Thymus (tissue), 11 donors: ENCODE data around the gene HOXC9. TPM values are rescaled to one million over a fixed set of nuclear protein-coding genes. Genes with fewer than 3 reads are reported as not detected.
A peak's percentile ranks its signal among the peaks of the same experiment; 100 is the strongest.

Source experiments
- DNase-seq, 9 donors: peaks; one replicate each; pipeline ENCODE4 v3.0.0-alpha.2; 2013; ENCODE audit warnings: low spot score in 9 of 9, low read depth in 6 of 9, missing footprints in 1 of 9
- H3K27ac ChIP-seq, 2 donors: one replicate each; pipeline ENCODE4 v1.5.1; 2013; ENCODE audit warnings: control low read depth in 1 of 2, low read depth in 1 of 2, low read length in 1 of 2, mild to moderate bottlenecking in 1 of 2, moderate library complexity in 1 of 2
- H3K27me3 ChIP-seq, 2 donors: one replicate each; pipeline ENCODE4 v1.5.1; 2013; ENCODE audit warnings: low read length in 1 of 2; ENCODE audit not compliant: control insufficient read depth in 2 of 2, insufficient read depth in 1 of 2
- H3K36me3 ChIP-seq, 2 donors: one replicate each; pipeline ENCODE4 v1.5.1; 2013; ENCODE audit warnings: low read length in 1 of 2, mild to moderate bottlenecking in 1 of 2, moderate library complexity in 1 of 2; ENCODE audit not compliant: control insufficient read depth in 2 of 2, insufficient read depth in 2 of 2
- H3K4me1 ChIP-seq, 2 donors: one replicate each; pipeline ENCODE4 v1.5.1; 2013; ENCODE audit warnings: low read length in 2 of 2; ENCODE audit not compliant: control insufficient read depth in 2 of 2, insufficient read depth in 2 of 2
- H3K4me3 ChIP-seq, 2 donors: one replicate each; pipeline ENCODE4 v1.5.1; 2013; ENCODE audit warnings: low read length in 2 of 2, control low read depth in 1 of 2, mild to moderate bottlenecking in 1 of 2
- H3K9me3 ChIP-seq, 2 donors: one replicate each; pipeline ENCODE4 v1.5.1; 2013; ENCODE audit warnings: low read length in 1 of 2, mild to moderate bottlenecking in 1 of 2; ENCODE audit not compliant: control insufficient read depth in 2 of 2, insufficient read depth in 1 of 2
- WGBS: extraction: QIAGEN DNeasy Blood & Tissue Kit; methylation state at CpG from one replicate; pipeline ENCODE4 v1.1.7; 2013; 5-methylcytosine and 5-hydroxymethylcytosine counted together
- polyA plus RNA-seq: library from polyadenylated mRNA; stranded (reverse); fragments of 200-250 nt; gene quantifications from one replicate; pipeline ENCODE4 v1.2.3, GENCODE V29; 2013
- total RNA-seq: library from RNA; stranded (reverse); fragments of 120-200 nt; gene quantifications from one replicate; pipeline ENCODE4 v1.2.4, GENCODE V29; 2013
- donor health status: healthy.

The HOXC9 gene
- total and polyA plus RNA-seq, 2 donors: 0.09 to 0.43 TPM

DNA sequence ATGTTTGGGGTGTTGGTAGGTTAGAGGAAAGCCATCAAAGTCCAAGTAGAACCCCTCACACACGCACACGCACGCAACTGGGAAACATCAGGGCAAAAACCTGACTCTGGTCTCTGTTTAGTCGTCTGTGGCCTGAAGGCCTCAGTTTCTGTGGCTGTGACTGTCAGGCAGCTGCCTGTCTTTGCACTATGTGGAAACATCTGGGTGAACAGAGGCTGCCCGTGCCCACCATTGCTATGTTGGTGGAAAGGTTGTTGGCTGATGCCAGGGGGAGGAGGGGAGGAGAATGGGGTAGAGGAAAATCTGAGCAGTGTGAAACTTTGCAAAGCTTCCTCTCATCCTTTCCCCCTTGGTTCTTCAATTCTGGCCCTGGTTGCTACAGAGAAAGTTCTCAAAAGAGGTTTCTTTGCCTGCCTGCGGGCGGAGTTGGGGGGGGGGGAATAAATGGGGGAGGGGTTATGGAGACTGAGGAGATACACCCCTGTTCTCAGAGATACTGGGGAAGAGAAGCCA is 7.5 kb upstream of the HOXC9 start:
- peaks cover 88 to 100% of the 10 kb centered on the region in 2 donors for H3K27me3 ChIP-seq
- 28% methylated on average over 7 of the region's 7 CpGs for WGBS

DNA sequence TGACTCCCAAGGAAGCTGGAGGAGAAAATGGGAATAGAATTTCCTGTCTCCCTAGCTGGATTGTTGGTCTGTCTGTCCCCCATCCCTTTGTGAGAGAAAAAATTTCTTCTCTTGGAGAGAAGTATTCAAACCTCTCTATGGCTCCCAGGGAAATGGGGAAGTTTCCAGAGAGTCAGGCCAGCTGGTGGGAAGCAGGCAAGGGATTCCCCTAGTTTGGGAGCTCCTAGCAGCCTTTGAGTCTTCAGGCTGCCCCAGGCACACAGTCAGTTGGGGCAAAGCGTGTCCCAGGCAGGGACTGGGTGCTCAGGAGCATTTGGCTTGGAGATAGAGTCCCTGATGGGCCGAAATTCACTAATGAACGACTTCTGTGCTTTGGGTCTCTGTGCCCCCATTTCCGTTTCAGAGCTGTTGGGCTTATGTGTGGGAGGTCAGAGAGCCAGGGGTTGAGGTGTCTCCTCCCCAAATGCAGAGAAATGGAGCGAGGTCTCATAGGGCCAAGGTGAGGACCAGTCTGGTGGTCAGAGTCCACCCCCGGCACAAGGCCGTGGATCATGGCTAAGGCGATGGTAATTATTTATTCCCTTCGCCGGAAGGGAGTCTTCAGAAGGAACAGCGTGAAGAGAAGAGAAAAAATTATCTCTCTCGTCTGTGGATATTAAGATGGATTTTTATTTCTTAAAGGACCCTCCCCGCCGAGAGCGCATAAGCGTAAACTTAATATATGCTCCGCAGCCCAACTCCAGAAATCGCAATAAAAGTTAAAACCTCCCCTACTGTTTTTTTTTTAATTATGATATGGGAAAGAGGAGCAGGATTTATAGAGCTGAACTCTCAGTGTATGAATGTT is 6.6 kb upstream of the HOXC9 start:
- WGBS: 32% methylated on average over 18 of the region's 18 CpGs
- Histone ChIP-seq H3K27me3 (peaks cover 87 to 100% of the 10 kb centered on the region in 2 donors), H3K36me3 (no peaks in the 10 kb centered on the region), H3K4me3 (no peak overlapping the region), H3K4me1 (peaks cover 0 to 16% of the 10 kb centered on the region in 2 donors), H3K27ac (no peak overlapping the region), H3K9me3 (peaks cover 1 to 24% of the 10 kb centered on the region in 2 donors)
- DNase-seq: no peak

More for the DNA sequence above, 7.5 kb upstream of the HOXC9 start:
- H3K27ac ChIP-seq: no peak overlapping the region
- no peak overlapping the region for H3K4me3 ChIP-seq
- no peaks in the 10 kb centered on the region for H3K36me3 ChIP-seq
- peaks cover 1 to 24% of the 10 kb centered on the region in 2 donors for H3K9me3 ChIP-seq
- no peak for DNase-seq
- H3K4me1 ChIP-seq: peaks cover 0 to 16% of the 10 kb centered on the region in 2 donors

DNA sequence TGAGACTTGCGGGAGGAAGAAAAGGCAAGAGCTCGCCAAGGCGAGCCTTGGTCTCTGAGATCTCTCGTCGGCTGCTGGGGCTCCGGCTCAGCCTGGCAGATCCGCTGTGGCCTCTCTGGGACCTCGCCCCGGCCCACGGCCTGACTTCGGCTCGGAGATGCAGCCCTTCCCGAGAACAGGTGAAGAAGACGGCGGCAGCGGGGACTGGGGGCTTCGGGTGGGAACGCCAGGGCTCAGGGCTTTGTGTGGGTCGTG is 6.0 kb upstream of the HOXC9 start:
- Histone ChIP-seq H3K27me3 (peaks cover 86 to 100% of the 10 kb centered on the region in 2 donors), H3K4me3 (no peak overlapping the region), H3K36me3 (no peaks in the 10 kb centered on the region), H3K27ac (no peak overlapping the region), H3K9me3 (peaks cover 1 to 24% of the 10 kb centered on the region in 2 donors), H3K4me1 (peaks cover 0 to 14% of the 10 kb centered on the region in 2 donors)
- no peak for DNase-seq
- 7% methylated on average over 19 of the region's 19 CpGs for WGBS

DNA sequence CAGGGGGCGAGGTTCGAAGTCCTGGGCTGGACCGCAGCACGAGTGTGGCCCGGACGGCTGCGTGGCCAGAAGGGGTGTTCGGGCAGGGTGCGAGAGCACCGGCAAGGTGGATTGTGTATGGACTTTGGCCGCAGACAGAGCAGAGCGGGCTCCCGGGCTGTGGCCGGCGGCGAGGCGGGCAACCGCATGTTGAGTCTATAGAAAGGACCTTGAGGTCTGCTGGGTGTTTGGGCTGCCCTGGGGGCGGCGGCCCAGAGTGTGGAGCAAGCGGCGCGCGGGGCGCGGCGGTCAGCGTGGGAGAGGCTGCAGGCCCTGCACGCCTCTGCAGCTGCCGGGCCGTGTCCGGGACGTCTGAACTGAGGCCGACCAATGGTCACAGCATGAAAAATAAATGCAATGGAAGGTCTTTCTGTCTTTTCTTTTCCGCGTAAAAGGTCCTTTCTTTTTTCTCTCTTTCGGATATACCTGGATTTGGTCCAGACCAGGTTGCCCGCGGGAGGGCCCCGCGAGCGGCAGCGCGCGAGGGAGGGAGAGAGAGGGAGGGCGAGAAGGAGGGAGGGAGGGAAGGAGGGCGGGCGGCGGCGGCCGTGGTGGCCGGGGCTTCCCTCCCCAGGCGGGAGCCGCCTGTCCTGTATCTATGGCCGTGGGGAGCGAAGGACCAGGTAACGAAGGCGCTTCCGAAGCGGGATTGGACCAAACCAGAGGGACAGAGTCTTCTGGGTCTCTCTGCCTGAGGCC is 5.5 kb upstream of the HOXC9 start:
- 7% methylated on average over 60 of the region's 60 CpGs for WGBS
- Histone ChIP-seq H3K27me3 (peaks cover 82 to 100% of the 10 kb centered on the region in 2 donors), H3K4me1 (peaks cover 0 to 12% of the 10 kb centered on the region in 2 donors), H3K27ac (no peak overlapping the region), H3K36me3 (no peaks in the 10 kb centered on the region), H3K9me3 (peaks cover 0 to 24% of the 10 kb centered on the region in 2 donors), H3K4me3 (no peak overlapping the region)
- no peak for DNase-seq

DNA sequence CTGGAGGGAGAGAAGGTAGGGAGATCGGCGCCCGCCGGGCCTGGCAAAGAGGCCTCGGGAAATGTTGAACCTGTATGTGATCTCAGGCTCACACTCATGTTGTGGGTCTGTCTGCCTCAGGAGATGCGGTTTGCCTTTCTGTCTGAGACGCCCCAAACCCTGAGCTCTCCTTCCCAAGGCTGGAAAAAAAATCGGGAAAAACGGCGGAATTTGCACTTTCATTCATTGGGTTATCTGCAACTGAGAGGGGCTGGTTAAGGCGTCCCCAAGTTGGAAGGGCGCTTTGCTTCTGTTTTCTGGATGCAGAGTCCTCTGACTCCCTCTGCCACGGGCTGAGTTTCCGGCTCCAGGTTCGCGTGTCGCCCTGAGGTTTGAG is 5.0 kb upstream of the HOXC9 start:
- Histone ChIP-seq H3K9me3 (peaks cover 0 to 24% of the 10 kb centered on the region in 2 donors), H3K27ac (no peak overlapping the region), H3K36me3 (no peaks in the 10 kb centered on the region), H3K27me3 (peaks cover 79 to 100% of the 10 kb centered on the region in 2 donors), H3K4me1 (peaks cover 0 to 12% of the 10 kb centered on the region in 2 donors), H3K4me3 (peak overlapping the region in 1 of 2 donors; percentile 44)
- 4% methylated on average over 17 of the region's 17 CpGs for WGBS
- DNase-seq: no peak

DNA sequence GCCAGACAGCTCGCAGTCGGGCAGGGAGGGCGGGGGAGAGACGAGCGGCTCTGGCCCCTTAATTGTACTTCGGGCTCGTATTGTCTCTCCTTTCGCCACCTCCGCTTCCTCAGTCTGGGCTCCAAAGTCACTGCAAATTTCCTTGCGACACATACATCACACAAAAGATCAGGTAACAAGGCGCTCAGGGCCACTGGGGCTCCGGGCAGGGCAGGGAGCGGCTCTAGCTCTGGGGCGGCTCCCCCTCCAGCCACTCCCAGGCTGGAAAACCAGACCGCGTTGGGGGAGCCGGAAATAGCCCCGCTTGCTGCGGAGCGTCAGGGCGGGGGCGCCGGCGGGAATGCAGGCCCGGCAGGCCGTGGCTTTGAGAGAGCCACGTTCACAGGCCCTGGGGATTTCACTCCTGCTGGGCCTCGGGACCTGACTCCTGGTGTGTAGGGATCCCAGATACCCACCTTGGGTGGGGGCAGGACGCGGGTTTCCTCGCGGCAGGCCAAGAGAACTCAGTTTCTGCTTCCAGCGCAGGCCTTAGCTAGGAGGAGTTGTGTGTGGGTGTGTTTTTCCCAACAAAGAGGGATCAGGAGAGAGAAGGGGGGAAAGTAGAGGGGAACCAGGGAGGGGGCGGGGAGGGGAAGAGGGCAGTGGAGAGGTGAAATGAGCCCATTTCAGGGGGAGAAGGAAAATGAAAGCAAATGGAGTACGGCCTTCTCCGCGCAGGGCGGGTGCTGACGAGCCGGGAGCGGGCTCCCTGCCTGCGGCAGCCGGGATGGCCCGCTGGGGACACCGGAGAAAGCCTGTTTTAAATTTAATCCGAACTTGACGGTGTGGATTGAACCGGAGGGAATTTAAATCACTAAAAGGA is 4.4 kb upstream of the HOXC9 start:
- no peak overlapping the region for H3K27ac ChIP-seq
- 2% methylated on average over 48 of the region's 48 CpGs for WGBS
- no peaks in the 10 kb centered on the region for H3K36me3 ChIP-seq
- peak overlapping the region in 1 of 2 donors; percentile 44 for H3K4me3 ChIP-seq
- DNase-seq: no peak
- peaks cover 79 to 100% of the 10 kb centered on the region in 2 donors for H3K27me3 ChIP-seq
- peaks cover 0 to 24% of the 10 kb centered on the region in 2 donors for H3K9me3 ChIP-seq
- peaks cover 0 to 12% of the 10 kb centered on the region in 2 donors for H3K4me1 ChIP-seq

DNA sequence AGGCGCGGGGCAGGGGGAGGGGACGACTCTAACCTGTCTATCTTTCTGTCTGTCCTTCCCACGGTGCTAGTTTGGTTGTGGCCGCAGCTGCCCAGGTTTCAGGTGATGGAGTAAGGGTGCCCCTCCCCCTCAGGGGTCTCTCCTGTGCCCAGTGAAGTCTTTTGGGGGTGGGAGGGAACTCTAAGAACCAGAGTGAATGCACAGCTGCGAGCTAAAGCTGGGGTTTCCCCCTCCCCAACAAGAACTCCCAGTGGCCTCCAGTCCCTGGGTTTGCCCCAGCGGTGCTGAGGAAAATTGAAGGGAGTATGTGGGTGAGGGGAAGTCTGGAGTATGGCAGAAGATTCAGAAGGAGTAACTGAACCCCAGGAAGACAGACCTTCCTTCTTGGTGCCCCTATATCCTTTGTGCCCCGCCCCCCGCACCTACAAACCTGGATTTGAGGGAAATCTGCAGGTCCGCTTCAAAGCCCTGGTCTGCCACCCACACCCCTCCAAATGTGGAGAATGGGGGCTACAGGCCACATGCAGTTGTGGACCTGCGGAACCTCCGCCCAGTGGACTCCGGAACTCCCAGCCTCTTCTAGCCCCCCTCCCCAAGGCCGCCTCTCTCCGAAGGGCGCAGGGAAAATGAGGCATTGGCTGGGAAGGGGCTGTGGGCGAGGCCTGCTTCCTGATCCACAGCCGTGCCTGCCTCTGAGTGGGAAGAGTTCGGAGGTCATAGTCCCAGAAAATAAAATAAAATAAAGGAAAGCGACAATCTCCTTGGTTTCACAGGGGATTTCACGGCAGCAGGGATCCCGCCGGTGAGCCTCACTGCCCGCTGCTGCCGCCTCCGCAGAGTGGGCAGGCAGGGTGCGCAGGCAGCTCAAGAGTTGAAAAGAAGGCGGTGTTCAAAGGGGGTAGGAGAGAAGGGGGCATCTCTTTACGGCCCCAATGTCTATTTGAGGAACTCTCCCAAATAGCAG is 3.4 kb upstream of the HOXC9 start:
- peaks cover 80 to 100% of the 10 kb centered on the region in 2 donors for H3K27me3 ChIP-seq
- peaks cover 0 to 12% of the 10 kb centered on the region in 2 donors for H3K4me1 ChIP-seq
- H3K4me3 ChIP-seq: peak overlapping the region in 1 of 2 donors; percentile 44
- peaks cover 0 to 24% of the 10 kb centered on the region in 2 donors for H3K9me3 ChIP-seq
- no peak for DNase-seq
- WGBS: 23% methylated on average over 29 of the region's 29 CpGs
- H3K36me3 ChIP-seq: no peaks in the 10 kb centered on the region
- H3K27ac ChIP-seq: no peak overlapping the region
